NCI-H2107 treated with DMSO at 0.1 percent for 48 hours (cell line): ENCODE data around the gene DNMT3A.

Experiments used
- DNase-seq: peaks from one replicate; lab custom pipeline; 2025; ENCODE audit not compliant: unreplicated experiment; lab: John Stamatoyannopoulos, UW

DNMT3A gene

DNA sequence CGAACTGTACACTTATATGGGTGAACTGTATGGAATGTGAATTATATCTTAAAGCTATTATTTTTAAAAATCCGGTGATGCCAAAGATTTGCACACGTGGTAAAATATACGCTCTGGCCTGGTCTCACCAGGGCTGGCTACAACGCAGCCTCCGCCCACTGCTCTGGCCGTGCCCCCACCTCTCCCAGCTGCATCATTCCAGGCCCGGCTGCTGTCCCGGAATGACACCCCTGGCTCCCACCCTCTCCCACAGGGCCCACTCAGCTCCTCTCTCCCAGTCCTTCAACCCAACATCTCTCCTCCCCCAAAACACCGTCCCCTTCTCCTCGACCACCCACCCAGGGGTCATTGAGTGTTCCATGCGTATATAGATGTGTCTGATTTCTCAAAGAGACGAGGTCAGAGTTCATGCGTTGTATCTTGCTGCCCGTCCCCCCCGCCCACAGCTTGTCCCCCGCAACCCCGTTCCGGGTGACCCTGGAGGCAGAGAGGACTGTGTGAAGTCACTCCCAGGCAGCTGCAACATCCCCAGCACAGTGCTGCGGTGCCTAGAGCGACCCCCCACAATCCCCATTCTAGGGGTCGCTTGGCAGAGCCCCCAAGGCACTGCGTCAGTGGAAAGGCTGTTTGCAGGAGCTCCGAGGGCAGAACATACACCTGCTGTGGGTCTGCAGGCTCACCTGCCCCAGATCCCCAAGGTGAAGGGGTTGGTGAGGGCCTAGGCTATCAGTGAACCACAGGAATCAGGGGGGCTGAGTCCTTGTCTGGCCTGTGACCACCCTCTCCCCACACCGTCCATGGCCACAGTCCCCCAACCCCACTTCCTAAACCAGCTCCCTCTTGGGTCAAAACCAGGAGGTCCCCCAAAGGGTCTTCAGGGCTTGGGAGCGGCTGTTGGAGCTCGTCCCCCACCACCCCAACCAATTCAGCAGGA lies 13.3 kb downstream of the DNMT3A start:
- DNase-seq = no peak

DNA sequence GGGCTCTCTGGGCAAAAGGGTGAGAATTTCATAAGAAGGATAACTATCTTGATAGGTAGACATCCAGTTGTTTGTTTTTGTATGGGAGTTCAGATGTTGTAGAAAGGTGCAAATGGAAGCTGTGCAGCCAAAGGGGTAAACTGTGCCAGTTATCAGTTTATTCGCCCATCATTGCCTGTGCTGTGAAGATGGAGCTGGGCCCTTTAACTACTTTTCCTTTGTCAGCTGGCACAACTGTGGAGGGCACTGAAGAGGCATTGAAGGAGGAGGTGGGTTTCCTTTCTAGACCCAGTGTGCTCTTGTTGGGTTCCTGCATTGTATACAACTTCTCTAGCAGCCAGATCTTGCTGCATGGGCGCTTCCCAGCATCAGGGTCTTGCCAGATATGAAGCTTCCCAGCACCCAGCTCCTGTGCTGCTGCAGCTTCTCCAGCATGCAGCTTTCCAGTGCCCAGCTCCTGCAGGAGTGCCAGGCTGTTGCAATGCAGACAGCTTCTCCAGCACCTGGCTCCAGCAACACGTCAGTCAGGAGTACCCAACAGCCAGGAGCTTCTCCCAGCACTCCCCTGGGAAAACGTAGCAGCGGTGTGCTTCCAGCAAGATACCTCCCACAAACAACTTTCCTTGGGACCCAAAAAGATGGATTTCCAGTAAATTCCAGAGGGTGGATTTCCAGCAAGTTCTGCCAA lies 15.3 kb downstream of the DNMT3A start:
- no peak for DNase-seq

DNA sequence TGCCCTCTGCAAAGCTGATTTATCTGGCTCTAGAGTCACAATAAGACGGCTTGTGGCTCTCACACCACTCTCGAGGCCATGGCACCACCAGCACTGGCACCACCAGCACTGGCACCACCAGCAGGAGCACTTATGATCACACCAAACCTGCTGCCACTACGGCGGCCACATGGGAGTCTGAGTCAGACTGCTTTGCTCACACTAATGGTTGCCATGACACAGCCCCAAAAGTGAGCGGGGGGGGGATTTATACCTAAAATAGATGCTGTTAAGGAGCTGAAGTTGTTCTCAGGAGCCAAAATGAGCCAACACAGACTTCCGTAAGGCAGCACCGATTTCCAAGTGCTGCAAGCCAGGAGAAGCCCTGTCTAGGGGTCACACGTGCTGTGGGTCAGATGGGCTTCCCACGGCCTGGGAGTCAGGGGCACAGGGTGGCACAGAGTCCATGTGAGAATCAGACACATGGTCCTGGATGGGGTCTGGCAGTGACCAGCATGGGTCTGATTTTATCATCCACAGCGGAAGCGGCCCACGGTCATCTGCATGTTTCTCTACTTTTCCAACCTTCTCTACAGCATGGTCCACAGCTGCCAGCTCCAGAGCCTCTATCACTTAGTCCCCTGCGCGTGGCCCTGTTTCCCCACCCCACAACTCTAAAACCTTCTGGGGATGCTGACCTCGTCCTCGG lies 16.7 kb downstream of the DNMT3A start:
- no peak for DNase-seq

DNA sequence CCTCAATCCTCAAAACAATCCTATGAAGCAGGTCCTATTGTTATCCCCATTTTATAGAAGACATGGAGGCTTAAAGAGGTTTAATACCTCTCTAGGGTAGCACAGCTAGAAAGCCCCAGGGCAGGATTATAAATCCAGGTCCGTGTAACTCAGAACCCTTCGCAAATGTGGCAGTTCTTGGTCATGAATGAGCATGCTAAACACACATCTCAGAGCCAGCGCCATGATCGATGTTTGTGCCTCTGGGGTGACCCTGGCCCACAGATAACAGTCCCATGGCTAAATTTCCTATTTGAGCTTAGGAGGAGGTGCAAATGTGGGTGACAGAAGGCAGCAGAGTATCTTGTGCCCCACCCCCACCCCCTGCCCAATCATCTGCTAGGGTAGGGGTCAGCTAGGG lies 17.5 kb downstream of the DNMT3A start:
- no peak for DNase-seq

DNA sequence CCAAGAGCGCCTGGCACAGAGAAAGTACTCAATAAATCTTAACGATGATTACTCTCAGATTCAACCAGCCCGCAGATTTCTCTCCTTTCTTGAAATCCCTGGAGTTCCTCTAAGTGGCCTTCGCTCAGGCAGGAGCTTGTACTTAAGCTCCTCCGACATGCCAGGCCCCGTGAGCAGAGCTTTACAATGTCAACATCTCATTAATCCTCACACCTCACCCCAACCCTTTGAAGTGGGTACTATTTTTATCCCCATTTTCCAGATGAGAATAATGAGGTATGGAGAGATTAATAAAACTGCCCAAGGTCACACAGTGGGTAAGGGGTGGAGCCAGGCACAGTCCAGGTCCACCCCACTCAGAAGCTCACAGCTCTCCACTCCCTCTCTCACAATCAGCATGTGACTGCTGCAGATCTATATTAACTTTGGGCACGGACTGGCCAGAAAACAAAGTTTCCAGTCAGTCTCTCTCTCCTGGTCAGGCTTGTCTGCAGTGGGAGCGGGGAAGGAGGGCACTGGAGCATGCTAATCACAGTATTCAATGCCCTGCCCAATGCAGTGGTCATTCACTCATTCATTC lies 18.0 kb downstream of the DNMT3A start:
- DNase-seq = no peak

DNA sequence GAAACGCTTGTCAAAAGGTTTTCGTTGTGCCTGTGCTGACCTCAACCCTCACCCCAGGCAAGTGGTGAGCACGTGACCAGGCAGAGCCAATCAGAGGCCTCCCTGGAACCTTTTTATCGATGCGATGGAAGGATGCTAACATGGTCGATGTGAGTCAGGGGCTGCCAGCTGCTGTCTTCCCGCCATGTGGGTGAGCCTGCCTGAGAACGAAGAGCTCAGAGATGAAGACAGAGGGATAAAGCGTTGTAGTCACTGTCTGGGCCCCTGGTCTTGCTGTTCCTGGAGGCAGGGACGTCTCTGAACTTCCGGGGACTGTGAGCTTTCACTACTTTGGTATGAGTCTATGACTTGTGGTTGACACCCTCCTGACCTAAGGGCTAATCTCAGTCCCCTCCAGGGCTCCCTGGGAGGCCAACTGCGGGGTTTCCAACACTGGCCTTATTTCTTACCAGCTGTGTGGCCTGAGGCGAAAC lies 18.6 kb downstream of the DNMT3A start:
- DNase-seq = no peak

DNA sequence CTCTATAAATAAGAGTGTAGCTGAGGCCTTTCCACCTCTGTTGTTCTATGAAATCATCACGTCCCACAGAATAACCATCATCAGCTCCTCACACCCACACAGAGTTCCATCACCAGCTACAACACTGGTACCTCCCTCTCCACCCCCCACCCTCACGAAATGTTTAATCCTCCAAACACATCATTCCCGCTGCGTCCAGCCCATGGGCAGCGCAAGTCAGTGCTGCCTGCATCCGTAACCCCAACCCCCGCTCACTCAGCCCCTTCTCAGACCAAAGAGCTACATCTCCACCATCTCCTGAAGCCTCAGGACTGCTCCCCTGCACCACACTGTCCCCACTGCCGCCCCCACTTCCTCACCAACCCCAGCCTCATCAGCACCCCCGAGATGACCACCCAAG lies 19.4 kb downstream of the DNMT3A start:
- DNase-seq = no peak

DNA sequence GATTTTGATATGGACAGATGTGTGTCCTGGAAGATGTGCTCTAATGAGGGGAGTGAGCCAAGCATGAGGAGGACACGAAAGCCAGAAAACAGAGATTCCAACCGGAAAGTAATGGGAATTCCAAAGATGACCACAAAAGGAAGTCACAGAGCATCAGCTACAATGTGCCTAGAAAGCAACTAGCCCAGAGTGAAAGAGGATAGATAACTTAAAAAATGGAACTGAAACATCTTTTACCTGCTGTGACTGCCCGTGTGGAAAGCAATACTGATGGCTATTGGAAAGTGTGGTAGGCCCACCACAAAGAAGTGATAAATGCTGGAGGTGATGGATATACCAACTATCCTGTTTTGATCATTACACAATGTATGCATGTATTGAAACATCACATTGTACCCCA lies 21.6 kb downstream of the DNMT3A start:
- DNase-seq = no peak

DNA sequence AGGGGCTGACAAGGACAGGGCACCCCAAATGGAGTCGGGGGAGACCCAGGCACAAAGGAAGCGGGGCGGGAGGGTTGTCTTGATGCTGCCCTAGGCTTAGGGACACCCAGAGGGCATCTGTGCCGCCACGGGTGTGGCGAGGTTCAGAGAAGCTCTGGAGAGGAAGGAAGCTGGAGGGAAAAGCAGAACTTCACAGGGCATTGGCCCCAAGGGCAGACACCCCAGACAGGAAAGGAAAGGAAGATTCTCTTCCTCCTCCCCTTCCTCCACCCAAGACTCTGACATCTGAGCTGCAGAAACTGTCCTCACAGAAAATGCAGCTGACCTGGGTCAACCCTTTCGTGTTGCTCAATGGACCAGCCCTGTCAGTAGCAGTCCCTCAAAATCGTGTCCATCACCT lies 25.6 kb downstream of the DNMT3A start:
- no peak for DNase-seq

DNA sequence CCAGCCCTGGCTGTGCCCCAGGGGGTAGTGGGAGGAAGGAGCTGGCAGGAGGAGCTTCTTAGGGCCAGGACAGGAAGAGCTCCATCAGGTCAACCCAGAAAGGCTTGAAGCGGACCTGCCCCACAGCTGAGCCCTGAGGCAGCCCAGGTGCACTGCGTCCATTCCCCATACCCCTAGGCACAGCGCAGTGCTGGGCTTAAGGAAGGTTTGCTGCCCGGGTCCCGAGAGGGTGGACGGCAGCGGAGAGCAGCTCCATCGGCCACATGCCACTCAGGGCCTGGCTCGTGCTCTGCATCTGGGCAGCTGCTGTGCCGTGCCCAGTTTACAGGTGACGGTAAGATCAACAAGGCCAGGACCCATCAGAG lies 26.4 kb downstream of the DNMT3A start:
- DNase-seq = no peak

DNA sequence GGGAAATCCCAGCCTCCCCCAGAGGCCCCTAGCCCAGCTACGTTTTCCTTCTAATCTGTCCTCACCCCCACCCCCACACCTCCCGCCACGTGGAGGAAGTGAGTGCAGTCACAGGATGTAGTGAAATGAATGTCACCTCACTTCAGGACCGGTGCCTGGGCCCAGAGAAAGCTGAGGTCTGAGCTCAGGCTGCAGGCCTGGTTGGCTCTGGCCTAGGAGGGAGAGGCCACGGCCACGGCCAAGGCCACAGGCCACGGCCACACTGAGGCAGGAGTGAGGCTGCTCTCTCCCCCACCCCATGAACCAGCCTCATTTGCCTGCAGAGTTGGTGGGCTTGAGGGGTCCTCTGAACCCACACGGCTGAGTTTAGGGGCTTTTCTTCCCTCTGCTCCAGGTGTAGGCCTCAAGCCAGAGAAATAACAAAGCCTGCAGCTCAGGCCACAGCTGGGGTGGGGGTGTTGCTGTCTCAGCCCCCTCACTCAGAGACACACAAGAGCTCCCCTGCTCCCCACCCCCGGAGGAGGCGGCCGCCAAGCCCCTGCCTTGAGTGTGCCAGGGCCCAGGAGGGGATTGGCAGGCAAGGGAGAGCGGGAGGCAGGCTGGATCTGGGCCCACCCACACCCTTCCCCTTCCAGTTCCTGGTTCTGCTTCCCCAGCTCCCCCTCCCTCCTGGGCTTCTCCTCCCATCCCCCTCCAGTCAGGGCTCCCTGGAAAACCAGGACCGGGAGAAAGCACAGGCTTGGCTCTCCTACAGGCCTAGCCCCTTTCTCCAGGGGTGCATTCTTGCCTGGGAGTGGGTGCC lies 27.0 kb downstream of the DNMT3A start:
- DNase-seq = peak; percentile 24

DNA sequence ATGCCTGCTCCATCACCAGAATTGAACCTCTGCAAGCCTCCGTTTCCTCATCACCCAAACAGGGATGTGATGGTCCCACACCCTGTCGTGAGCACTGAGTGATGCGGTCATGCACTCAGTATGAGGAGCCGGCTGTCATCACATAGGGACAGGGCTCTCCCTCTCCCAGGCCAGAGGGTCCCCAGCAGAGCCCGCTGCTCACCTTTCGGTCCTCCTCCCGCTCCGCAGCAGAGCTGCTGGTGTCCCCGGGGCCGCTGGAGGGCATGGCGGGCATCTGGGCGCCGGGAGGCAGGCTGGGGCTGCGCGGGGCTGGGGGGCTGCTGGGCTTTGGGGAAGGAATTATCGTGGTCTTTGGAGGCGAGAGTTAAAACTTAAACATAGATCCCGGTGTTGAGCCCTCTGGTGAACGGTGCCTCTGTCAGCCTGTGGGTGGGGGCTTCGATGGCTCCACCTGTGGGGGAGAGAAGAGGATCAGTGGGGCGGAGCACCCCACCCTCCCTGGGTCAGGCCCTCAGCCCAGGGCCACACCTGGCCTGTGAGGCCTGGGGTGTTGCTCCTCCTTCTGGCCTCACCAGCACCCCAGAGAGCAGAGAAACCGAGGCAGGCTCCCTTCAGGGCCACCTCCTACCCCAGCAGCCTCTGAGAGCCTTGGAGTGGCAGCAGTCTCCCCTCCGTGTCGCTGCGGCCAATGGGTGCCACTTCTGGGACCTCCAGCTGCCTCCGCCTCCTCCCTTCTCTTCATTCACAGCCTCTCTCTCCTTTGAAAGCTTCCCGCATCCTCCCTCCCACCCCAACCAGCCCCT lies 27.8 kb downstream of the DNMT3A start:
- DNase-seq = no peak

DNA sequence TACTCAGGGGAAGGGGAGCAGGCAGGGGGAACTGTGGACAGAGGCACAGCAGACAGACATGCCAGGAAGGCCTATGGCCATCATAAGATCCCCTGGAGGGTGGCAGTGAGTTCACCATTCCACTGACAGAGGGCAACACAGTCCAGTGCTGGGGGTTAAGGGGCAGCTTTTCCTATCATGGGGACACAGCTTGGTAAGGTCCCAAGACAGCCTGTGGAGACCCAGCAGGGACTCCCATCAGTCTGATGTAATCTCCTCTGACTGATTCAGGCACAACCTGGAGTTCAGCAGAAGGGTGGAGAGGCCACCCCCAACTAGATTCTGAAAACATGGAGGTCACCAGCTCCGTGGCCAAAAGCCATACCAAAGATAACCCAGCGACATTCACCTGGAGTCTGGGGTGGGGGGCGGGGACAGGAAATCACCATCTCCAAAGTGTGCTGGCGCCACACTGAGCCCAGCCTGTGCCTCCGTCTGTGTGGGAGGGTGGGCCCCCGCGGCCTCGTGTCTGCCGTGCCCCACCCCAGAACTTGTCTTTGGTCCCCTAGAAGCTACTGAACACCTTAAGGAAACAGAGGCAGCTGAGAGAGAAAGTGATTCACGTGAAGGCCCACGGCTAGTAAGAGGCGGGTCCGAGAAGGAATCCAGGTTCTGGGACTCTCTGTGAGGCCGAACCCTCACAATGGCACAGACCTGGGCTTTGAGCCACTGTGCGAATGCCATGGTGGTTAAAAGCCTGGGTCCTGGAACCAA lies 28.6 kb downstream of the DNMT3A start:
- no peak for DNase-seq

DNA sequence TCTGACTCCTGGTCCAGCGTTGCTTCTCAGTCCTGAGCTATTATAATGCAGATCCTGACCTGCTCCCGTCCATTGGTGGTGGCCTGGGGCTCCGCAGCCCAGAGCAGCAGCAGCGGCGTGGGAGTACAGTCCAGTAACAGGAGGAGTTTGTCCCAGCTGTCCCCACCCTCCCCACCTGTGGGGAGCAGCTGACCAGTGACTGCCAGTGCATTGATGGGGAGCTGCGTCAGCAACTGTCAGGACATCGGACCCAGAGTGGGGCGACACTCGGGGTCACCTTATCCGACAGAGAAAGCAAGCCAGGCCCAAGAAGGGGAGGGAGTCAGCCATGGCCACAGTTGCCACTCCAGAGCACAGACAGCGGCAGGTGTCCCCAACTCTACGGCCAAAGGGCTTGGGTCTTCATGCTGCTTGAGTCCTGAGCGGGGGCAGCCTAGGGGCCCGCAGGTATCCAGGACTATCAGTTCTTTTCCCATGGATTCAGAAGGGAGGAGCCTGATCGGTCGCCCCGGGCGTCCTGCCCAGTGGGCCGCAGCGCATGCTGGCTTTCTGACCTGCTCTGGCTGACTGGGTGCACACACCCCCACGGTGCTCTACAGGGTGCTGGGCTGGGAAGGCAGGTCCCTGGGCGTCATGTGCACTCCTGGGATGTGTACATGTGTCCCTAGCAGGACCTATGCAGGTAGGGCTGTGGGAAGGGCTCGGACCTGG lies 29.7 kb downstream of the DNMT3A start:
- DNase-seq = no peak

DNA sequence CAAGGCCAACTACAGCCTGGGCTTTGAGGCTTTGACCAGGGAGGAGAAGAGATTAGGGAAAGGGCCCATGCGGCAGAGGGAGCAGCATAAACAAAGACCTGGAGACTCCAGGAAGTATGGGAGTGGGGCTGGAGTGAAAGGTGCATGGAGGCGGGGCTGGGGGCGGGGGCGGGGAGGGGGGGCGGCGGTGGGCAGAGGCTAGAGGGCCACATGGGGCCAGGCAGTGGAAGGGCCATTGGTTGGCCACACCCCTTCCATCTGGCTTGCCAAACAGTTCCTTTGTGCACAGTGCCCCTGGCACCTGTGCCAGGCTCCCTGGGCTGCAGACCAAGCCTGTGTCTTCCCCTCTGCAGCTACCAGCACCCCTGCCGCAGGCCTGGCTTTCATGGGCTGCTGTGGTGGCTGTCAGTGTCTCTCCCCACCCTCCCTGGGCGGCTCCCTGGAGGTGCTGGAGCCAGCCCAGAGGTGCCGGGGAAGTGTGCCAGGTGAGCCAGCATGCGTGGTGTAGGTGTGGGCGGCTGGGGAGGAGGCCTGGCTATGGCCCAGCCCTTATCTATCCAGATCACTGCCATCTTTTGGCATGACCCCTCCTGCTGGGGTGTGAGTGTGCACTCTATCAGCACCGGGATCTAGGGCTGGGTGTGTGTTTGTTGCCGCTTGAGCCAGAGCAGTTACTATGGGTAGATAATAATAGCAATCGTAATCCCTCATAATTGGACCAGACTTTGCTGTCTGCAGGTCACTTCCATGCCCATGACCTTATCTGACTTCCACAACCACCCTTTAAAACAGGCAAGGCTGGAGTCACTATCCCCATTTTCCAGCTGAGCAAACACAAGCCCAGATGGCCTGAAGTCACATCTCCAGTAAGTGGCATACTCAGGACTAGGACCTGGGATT lies 30.5 kb downstream of the DNMT3A start:
- peak; percentile 82 for DNase-seq

DNA sequence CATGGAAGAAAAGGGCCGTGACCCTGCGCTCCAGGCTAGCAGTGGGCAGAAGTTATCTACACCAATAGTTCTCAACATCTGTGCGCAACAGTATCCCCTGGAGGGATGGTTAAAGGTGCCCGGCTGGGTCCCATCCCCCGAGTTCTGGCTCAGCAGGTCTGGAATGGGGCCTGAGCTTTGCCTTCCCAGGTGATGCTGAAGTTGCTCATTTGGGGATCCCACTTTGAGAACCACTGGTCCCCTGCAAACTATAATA lies 31.1 kb downstream of the DNMT3A start:
- no peak for DNase-seq

DNA sequence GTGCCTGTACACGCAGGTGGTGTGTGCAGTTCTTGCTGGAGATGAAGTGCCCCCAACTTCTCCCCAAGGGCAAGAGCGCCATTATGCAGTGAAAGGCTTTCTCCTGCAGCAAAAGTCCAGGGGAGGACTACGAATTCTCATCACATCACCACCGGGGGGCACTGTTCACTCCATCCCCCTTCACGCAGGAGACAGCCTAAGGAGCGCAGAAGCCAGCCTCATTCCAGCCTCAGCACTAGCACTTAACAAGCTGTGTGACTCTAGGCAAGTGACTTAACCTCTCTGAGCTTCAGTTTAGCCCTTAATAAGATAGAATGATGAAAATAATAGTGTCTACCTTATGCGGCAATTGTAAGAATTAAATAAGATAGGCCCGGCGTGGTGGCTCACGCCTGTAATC lies 32.3 kb downstream of the DNMT3A start:
- DNase-seq = peak; percentile 53

DNA sequence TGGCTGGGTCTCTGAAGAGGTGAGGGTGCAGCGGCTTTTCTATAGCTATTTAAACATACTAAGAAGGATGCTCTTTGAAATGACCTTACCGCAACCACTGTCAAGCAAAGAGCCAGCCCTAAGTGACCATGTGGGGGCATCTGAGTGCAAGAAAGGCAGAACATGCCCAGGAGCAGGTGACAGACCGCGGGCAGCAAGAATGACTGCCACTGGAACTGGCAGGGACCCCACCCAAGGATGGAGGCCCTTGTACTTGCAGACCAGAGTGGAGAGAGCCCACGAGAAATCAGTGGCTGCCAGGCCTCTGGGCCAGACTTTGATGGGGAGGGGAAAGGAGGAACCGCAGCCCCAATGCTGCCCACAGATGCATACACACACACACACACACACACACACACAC lies 33.1 kb downstream of the DNMT3A start:
- no peak for DNase-seq
